BLaER1 (cell line): ENCODE results near the gene STK25.

Source experiments
- H3K27ac ChIP-seq: shearing (Covaris generic); formaldehyde crosslinking; 2 replicates; pipeline ENCODE4 v1.8.1; 2022
- H3K27me3 ChIP-seq: shearing (Covaris generic); formaldehyde crosslinking; 2 replicates; pipeline ENCODE4 v1.8.1; 2022
- H3K36me3 ChIP-seq: shearing (Covaris generic); formaldehyde crosslinking; 2 replicates; pipeline ENCODE4 v1.8.1; 2022
- H3K4me1 ChIP-seq: shearing (Covaris generic); formaldehyde crosslinking; 2 replicates; pipeline ENCODE4 v1.8.1; 2022
- H3K4me2 ChIP-seq: shearing (Covaris generic); formaldehyde crosslinking; 2 replicates; pipeline ENCODE4 v1.8.1; 2022
- H3K4me3 ChIP-seq: shearing (Covaris generic); formaldehyde crosslinking; 2 replicates; pipeline ENCODE4 v1.8.1; 2022
- H3K9ac ChIP-seq: shearing (Covaris generic); formaldehyde crosslinking; 2 replicates; pipeline ENCODE4 v1.8.1; 2022
- H3K9me3 ChIP-seq: shearing (Covaris generic); formaldehyde crosslinking; 2 replicates; pipeline ENCODE4 v1.8.1; 2022
- H4K20me1 ChIP-seq: shearing (Covaris generic); formaldehyde crosslinking; 2 replicates; pipeline ENCODE4 v1.8.1; 2022
- Cebpa-rat ChIP-seq: shearing (Covaris generic); IDR thresholded peaks from 2 replicates; pipeline ENCODE4 v1.8.1; 2022

STK25 gene

GRCh38 chr2:241468476-241468781, 40.0 kb downstream of the STK25 start:
- Histone ChIP-seq H3K9me3 (no peaks in the 10 kb centered on the region), H4K20me1 (no peaks in the 10 kb centered on the region), H3K36me3 (no peaks in the 10 kb centered on the region), H3K4me1 (no peaks in the 10 kb centered on the region), H3K27me3 (no peaks in the 10 kb centered on the region), H3K27ac (no peak overlapping the region), H3K4me3 (no peak overlapping the region), H3K9ac (no peak overlapping the region), H3K4me2 (no peak overlapping the region)
- no peak for TF ChIP-seq Cebpa-rat

- Histone ChIP-seq H4K20me1 (no peaks in the 10 kb centered on the region), H3K9me3 (no peaks in the 10 kb centered on the region), H3K4me1 (no peaks in the 10 kb centered on the region), H3K4me2 (no peak overlapping the region), H3K4me3 (no peak overlapping the region), H3K36me3 (no peaks in the 10 kb centered on the region), H3K27me3 (no peaks in the 10 kb centered on the region), H3K9ac (no peak overlapping the region), H3K27ac (no peak overlapping the region)
- TF ChIP-seq Cebpa-rat: no peak
Observed at GRCh38 chr2:241467777-241468475, 40.5 kb downstream of the STK25 start.

GRCh38 chr2:241466230-241466629, 42.2 kb downstream of the STK25 start:
- Histone ChIP-seq H3K27ac (no peak overlapping the region), H3K36me3 (no peaks in the 10 kb centered on the region), H3K4me2 (no peak overlapping the region), H4K20me1 (no peaks in the 10 kb centered on the region; the same call in 1 of the 2 replicates), H3K27me3 (no peaks in the 10 kb centered on the region), H3K9me3 (no peaks in the 10 kb centered on the region), H3K9ac (no peak overlapping the region), H3K4me3 (no peak overlapping the region), H3K4me1 (no peaks in the 10 kb centered on the region)
- TF ChIP-seq Cebpa-rat: no peak

GRCh38 chr2:241465543-241465942, 42.8 kb downstream of the STK25 start:
- Histone ChIP-seq H3K27ac (no peak overlapping the region), H3K27me3 (no peaks in the 10 kb centered on the region), H4K20me1 (no peaks in the 10 kb centered on the region; the same call in 1 of the 2 replicates), H3K9ac (no peak overlapping the region), H3K4me1 (peaks cover 2% of the 10 kb centered on the region; the same call in 1 of the 2 replicates), H3K4me3 (no peak overlapping the region), H3K9me3 (no peaks in the 10 kb centered on the region), H3K36me3 (no peaks in the 10 kb centered on the region), H3K4me2 (no peak overlapping the region)
- no peak for TF ChIP-seq Cebpa-rat

- Histone ChIP-seq H3K9me3 (no peaks in the 10 kb centered on the region), H3K9ac (no peak overlapping the region), H3K27ac (no peak overlapping the region), H4K20me1 (no peaks in the 10 kb centered on the region; the same call in 1 of the 2 replicates), H3K4me3 (no peak overlapping the region), H3K36me3 (no peaks in the 10 kb centered on the region), H3K4me1 (peaks cover 21% of the 10 kb centered on the region), H3K27me3 (no peaks in the 10 kb centered on the region), H3K4me2 (no peak overlapping the region)
- no peak for TF ChIP-seq Cebpa-rat
Observed at GRCh38 chr2:241463276-241464135, 44.9 kb downstream of the STK25 start.

- Histone ChIP-seq H3K27ac (no peak overlapping the region), H3K9me3 (no peaks in the 10 kb centered on the region), H3K4me3 (no peak overlapping the region), H3K36me3 (no peaks in the 10 kb centered on the region), H3K4me2 (no peak overlapping the region), H3K27me3 (no peaks in the 10 kb centered on the region), H3K4me1 (peaks cover 21% of the 10 kb centered on the region), H3K9ac (no peak overlapping the region), H4K20me1 (no peaks in the 10 kb centered on the region; the same call in 1 of the 2 replicates)
- no peak for TF ChIP-seq Cebpa-rat
Observed at GRCh38 chr2:241461693-241462677, 46.4 kb downstream of the STK25 start.

- H3K9ac ChIP-seq: no peak overlapping the region
- no peaks in the 10 kb centered on the region for H3K27me3 ChIP-seq
Observed at GRCh38 chr2:241460631-241461030, 47.8 kb downstream of the STK25 start.

GRCh38 chr2:241459520-241459919, 48.9 kb downstream of the STK25 start:
- no peaks in the 10 kb centered on the region for H3K9me3 ChIP-seq
- peaks cover 21% of the 10 kb centered on the region for H3K4me1 ChIP-seq
- H4K20me1 ChIP-seq: no peaks in the 10 kb centered on the region; the same call in 1 of the 2 replicates
- H3K27ac ChIP-seq: no peak overlapping the region
- H3K4me3 ChIP-seq: no peak overlapping the region
- H3K4me2 ChIP-seq: peak overlapping the region; percentile 71
- no peak for TF ChIP-seq Cebpa-rat
- no peaks in the 10 kb centered on the region for H3K36me3 ChIP-seq
- H3K9ac ChIP-seq: no peak overlapping the region
- H3K27me3 ChIP-seq: no peaks in the 10 kb centered on the region

More at GRCh38 chr2:241460631-241461030, 47.8 kb downstream of the STK25 start:
- H3K36me3 ChIP-seq: no peaks in the 10 kb centered on the region
- H3K27ac ChIP-seq: no peak overlapping the region
- H3K9me3 ChIP-seq: no peaks in the 10 kb centered on the region
- peaks cover 21% of the 10 kb centered on the region for H3K4me1 ChIP-seq
- TF ChIP-seq Cebpa-rat: no peak
- no peak overlapping the region for H3K4me3 ChIP-seq
- no peak overlapping the region for H3K4me2 ChIP-seq
- H4K20me1 ChIP-seq: no peaks in the 10 kb centered on the region; the same call in 1 of the 2 replicates

- Histone ChIP-seq H3K36me3 (no peaks in the 10 kb centered on the region), H3K4me2 (peak overlapping the region; percentile 34; the same call in 1 of the 2 replicates), H3K4me1 (peaks cover 21% of the 10 kb centered on the region), H3K27ac (no peak overlapping the region), H3K4me3 (no peak overlapping the region), H3K9me3 (no peaks in the 10 kb centered on the region), H3K9ac (no peak overlapping the region), H3K27me3 (no peaks in the 10 kb centered on the region), H4K20me1 (no peaks in the 10 kb centered on the region; the same call in 1 of the 2 replicates)
- TF ChIP-seq Cebpa-rat: no peak
Observed at GRCh38 chr2:241458687-241459086, 49.7 kb downstream of the STK25 start.
